Stimulated activated CD4-positive, alpha-beta T cell treated with anti-CD3 and anti-CD28 coated beads, Interleukin-1b, Interleukin-23, amount 100 ng/mL, for 24 hours (primary cell): ENCODE data around the gene PSAPL1.

Experiments
- DNase-seq, 4 experiments: peaks; one replicate each; pipeline ENCODE4 v3.0.0-alpha.2; 2020; ENCODE audit warnings: low read depth in 4 of 4, low spot score in 1 of 4

The PSAPL1 gene

GRCh38 chr4:7420661-7421040 is 14.1 kb downstream of the PSAPL1 start:
- DNase-seq, result no peak

GRCh38 chr4:7419961-7420660 is 14.6 kb downstream of the PSAPL1 start:
- no peak for DNase-seq

- DNase-seq, result no peak
Observed at GRCh38 chr4:7418131-7418943, 16.4 kb downstream of the PSAPL1 start.

- no peak for DNase-seq
Observed at GRCh38 chr4:7417639-7418038, 17.1 kb downstream of the PSAPL1 start.

GRCh38 chr4:7416745-7417432 is 17.8 kb downstream of the PSAPL1 start:
- no peak for DNase-seq

- DNase-seq, result no peak
Observed at GRCh38 chr4:7415927-7416686, 18.6 kb downstream of the PSAPL1 start.

DNA sequence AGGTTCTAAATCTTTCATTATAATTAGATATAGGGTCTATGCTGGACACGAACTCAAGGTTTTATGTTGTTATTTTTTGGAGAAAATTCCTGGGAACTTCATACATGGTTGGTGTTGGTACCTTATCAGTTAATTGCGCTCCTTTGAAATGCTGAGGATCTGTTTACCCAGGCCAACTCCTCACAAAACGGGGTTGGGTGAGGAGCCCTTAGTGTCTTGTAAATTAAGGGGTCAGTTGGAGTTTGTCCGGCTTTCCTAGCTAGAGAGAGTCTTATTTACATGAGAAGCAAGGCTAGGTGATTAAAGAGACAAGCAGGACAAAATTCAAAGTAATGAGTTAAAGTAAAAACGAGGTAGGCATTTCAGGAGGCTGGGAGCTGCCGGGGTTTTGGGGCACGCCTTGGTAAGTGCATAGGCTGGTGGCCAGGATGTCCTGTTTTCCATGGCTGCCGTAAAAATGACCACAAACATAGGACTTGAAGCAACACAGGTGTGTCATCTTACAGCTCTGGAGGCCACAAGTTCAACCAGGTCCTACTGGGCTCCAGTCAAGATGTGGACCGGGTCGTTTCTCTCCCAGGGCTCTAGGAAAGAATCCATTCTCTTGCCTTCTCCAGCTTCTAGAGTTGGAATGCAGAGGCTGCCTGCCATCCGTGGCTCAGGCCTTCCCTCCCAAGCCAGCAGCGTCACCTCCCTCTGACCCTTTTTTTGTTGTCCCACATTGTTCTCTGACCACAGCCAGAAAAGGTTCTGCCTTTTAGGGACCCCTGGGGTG is 19.8 kb downstream of the PSAPL1 start:
- DNase-seq, result no peak

DNA sequence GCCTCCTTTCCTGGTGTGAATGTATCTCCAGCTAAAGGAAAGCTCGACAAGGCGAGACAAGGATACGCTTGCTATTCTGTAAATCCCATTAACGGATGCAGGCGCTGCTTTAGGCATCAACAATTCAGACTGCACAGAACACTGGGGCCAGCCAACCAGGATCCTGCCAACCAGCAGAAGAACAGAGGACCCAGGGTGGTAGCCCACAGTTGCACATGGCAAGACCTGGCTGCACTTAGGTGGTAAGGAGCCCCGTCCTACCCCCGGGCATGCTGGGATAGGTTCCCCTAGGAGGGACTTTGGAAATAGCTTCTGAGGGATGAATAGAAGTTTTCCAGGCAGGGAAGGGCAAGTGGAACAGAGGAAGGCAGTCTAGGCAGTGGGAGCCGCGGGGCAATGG is 20.7 kb downstream of the PSAPL1 start:
- DNase-seq, result no peak

GRCh38 chr4:7412554-7412912 is 22.2 kb downstream of the PSAPL1 start:
- DNase-seq, result no peak

DNA sequence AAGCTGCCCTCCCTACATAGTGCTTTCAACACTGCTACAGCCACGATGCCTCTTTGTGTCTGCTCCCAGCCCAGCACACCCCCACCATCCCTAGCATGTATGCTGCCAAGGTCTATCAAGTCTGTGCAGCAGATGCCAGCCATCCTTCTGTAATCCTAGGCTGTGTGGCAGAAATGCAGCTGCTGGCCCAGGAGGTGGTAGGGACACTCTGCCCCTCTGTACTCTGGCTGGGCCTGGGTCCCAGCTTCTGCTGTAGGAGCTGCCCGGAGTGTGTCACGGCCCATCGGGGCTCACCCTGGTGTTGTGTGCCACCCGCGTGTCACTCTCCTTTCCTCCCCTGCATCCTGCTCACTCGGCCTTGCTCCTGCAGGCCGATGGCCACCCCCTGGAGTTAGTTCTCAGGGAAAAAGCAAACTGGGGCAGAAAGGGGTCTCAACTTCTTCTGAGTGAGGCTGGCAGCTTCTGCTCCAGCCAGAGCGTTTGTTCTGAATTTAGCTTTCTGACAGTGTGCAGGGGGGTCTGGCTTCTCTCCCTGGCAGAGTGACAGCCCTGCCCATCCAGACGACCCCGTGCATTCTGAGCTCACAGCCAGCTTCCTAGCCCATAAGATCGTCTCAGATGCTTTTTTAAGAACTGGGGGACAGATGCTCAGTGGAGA is 22.7 kb downstream of the PSAPL1 start:
- no peak for DNase-seq

GRCh38 chr4:7411491-7411890 is 23.2 kb downstream of the PSAPL1 start:
- no peak for DNase-seq

GRCh38 chr4:7410446-7410845 is 24.3 kb downstream of the PSAPL1 start:
- no peak for DNase-seq

- DNase-seq, result no peak
Observed at GRCh38 chr4:7408166-7408565, 26.6 kb downstream of the PSAPL1 start.

DNA sequence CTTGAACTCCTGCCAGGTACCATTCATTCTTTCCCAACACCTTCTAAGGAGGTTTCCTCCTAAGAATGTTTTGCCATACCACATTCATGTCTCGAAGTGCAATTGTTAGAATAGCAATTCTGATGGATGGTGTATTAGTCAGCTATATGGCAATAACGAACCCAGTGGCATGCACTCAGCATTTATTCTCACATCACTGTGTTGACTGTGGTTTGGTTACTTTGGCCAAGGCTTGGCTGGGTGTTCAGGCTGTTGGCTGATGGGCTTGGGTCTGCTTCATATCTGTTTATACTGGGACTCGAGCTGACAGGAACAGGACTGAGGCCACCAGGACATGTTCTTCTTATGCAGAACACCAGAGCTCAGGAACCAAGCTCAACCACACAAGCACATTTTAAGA is 31.7 kb downstream of the PSAPL1 start:
- DNase-seq, result no peak

GRCh38 chr4:7402526-7402925 is 32.2 kb downstream of the PSAPL1 start:
- no peak for DNase-seq

DNA sequence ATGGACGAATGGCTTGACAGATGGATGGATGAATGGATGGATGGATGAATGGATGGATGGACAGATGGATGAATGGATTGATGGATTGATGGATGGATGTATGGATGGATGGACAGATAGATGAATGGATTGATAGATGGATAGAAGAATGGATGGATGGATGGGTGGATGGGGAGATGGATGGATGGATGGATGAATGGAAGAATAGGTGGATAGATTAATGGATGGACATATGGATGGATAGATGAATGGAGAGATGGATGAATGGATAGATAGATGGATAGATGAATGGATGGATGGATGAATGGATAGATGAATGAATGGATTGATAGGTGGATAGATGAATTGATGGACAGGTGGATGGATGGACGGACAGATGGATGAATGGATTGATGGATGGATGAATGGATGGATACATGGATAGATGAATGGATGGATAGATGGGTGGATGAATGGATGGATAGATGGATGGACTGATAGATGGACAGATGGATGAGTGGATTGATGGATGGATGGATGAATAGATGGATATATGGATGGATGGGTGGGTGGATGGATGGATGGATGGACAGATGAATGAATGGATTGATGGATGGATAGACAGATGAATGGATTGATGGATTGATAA is 33.9 kb downstream of the PSAPL1 start:
- no peak for DNase-seq

GRCh38 chr4:7399440-7400234 is 35.1 kb downstream of the PSAPL1 start:
- DNase-seq, result no peak

- DNase-seq, result no peak
Observed at GRCh38 chr4:7398788-7399439, 35.8 kb downstream of the PSAPL1 start.

- DNase-seq, result no peak
Observed at GRCh38 chr4:7398104-7398423, 36.7 kb downstream of the PSAPL1 start.
